ENCODE measurements around the gene NAP1L5.

NAP1L5 gene

GRCh38 chr4:88697588-88698329 lies at the start of gene NAP1L5:
Gene NAP1L5, minus strand, starts transcription at chr4:88697829. Its CDS starts 75 bp downstream, at chr4:88697754.
- DNase-seq, result peak; percentile 23

- no peak for DNase-seq
These were observed 49.7 kb upstream of the NAP1L5 start for GRCh38 chr4:88747351-88747750.

- DNase-seq, result no peak
These were observed 48.6 kb upstream of the NAP1L5 start for GRCh38 chr4:88746206-88746605.

- DNase-seq, result no peak
These were observed 48.0 kb upstream of the NAP1L5 start for GRCh38 chr4:88745581-88746163.

GRCh38 chr4:88745175-88745574 lies 47.5 kb upstream of the NAP1L5 start:
- no peak for DNase-seq

- no peak for DNase-seq
These were observed 47.0 kb upstream of the NAP1L5 start for GRCh38 chr4:88744609-88745008.

- no peak for DNase-seq
These were observed 46.1 kb upstream of the NAP1L5 start for GRCh38 chr4:88743696-88744095.

GRCh38 chr4:88742561-88742960 lies 44.9 kb upstream of the NAP1L5 start:
- DNase-seq, result no peak

- no peak for DNase-seq
These were observed 40.6 kb upstream of the NAP1L5 start for GRCh38 chr4:88738180-88738579.

GRCh38 chr4:88737307-88737941 lies 39.8 kb upstream of the NAP1L5 start:
- no peak for DNase-seq

- DNase-seq, result no peak
These were observed 38.6 kb upstream of the NAP1L5 start for GRCh38 chr4:88736264-88736663.

- DNase-seq, result no peak
These were observed 37.9 kb upstream of the NAP1L5 start for GRCh38 chr4:88735564-88735963.

GRCh38 chr4:88734403-88734949 lies 36.8 kb upstream of the NAP1L5 start:
- no peak for DNase-seq

- no peak for DNase-seq
These were observed 35.2 kb upstream of the NAP1L5 start for GRCh38 chr4:88732714-88733368.

- no peak for DNase-seq
These were observed 33.8 kb upstream of the NAP1L5 start for GRCh38 chr4:88731381-88731780.

GRCh38 chr4:88730811-88731210 lies 33.2 kb upstream of the NAP1L5 start:
- no peak for DNase-seq

GRCh38 chr4:88729146-88729760 lies 31.6 kb upstream of the NAP1L5 start:
- DNase-seq, result no peak

GRCh38 chr4:88728146-88728545 lies 30.5 kb upstream of the NAP1L5 start:
- no peak for DNase-seq

GRCh38 chr4:88725986-88726385 lies 28.4 kb upstream of the NAP1L5 start:
- no peak for DNase-seq

- no peak for DNase-seq
These were observed 27.5 kb upstream of the NAP1L5 start for GRCh38 chr4:88725143-88725542.

GRCh38 chr4:88724406-88724805 lies 26.8 kb upstream of the NAP1L5 start:
- DNase-seq, result no peak

GRCh38 chr4:88722828-88723227 lies 25.2 kb upstream of the NAP1L5 start:
- no peak for DNase-seq

- no peak for DNase-seq
These were observed 24.7 kb upstream of the NAP1L5 start for GRCh38 chr4:88722276-88722780.

Measured in 8988T (cell line).